Ascending aorta (tissue), 2 donors: Measurements from ENCODE around the gene SCAF4. TPM values are rescaled to one million over a fixed set of nuclear protein-coding genes. Genes with fewer than 3 reads are reported as not detected.

Source experiments
- DNase-seq, 2 donors: peaks; one replicate each; pipeline ENCODE4 v3.0.0-alpha.2; 2019; ENCODE audit warnings: low spot score in 2 of 2
- H3K27ac ChIP-seq, 2 donors: fragments of 200-600 bp; sonication (generic); one replicate each; pipeline ENCODE4 v1.5.1; 2016 to 2017; ENCODE audit warnings: mild to moderate bottlenecking in 1 of 2
- H3K27me3 ChIP-seq: fragments of 200-600 bp; sonication (generic); one replicate; pipeline ENCODE4 v1.5.1; 2017
- H3K36me3 ChIP-seq, 2 donors: fragments of 200-600 bp; sonication (generic); one replicate each; pipeline ENCODE4 v1.5.1; 2016
- H3K4me1 ChIP-seq, 2 donors: fragments of 200-600 bp; sonication (generic); one replicate each; pipeline ENCODE4 v1.5.1; 2016 to 2017; ENCODE audit warnings: mild to moderate bottlenecking in 1 of 2
- H3K4me3 ChIP-seq, 2 donors: fragments of 200-600 bp; sonication (generic); one replicate each; pipeline ENCODE4 v1.5.1; 2016 to 2017; ENCODE audit warnings: mild to moderate bottlenecking in 1 of 2
- H3K9me3 ChIP-seq, 2 donors: fragments of 200-600 bp; sonication (generic); one replicate each; pipeline ENCODE4 v1.5.1; 2016
- CTCF ChIP-seq, 3 experiments: fragments of 200-600 bp in 2 of 3; fragments of 450-650 bp in 1 of 3; sonication (generic) in 2 of 3; IDR thresholded peaks; one replicate each; pipeline ENCODE4 v1.5.1; 2016 to 2019; ENCODE audit warnings: antibody characterized with exemption in 3 of 3, mild to moderate bottlenecking in 1 of 3, moderate library complexity in 1 of 3
- intact Hi-C: fragments of 100-400 bp; cut with DNase I; formaldehyde crosslinking; loops from one replicate; pipeline ENCODE4 v1.15.1; 2023
- total RNA-seq: library from RNA; depleted of rRNA; stranded (reverse); fragments of >200 nt; gene quantifications from one replicate; pipeline ENCODE4 v1.1.0, GENCODE V29; 2016

Gene SCAF4
- total RNA-seq, 1 donor from 2014 or later, result 31.2 TPM

GRCh38 chr21:31733551-31734149 is 1.7 kb upstream of the SCAF4 start:
- no peak overlapping the region for H3K27ac ChIP-seq
- intact Hi-C loops, result loop anchor here (2.0 to 10.0 kb wide), 5 partner anchors 23 to 1039 kb away; partner anchors contain the start of genes CFAP298 and PAXBP1
- no peak for DNase-seq
- H3K4me3 ChIP-seq, result no peak overlapping the region
- no peaks in the 10 kb centered on the region for H3K36me3 ChIP-seq
- no peaks in the 10 kb centered on the region for H3K27me3 ChIP-seq
- no peaks in the 10 kb centered on the region for H3K9me3 ChIP-seq
- peaks cover 4 to 31% of the 10 kb centered on the region in 2 donors for H3K4me1 ChIP-seq
- no peak for TF ChIP-seq CTCF (IDR thresholded peaks at IDR 0.05)

GRCh38 chr21:31732597-31733550 is 956 bp upstream of the SCAF4 start:
- intact Hi-C loops, result loop anchor here (1.0 to 10.0 kb wide), 7 partner anchors 22 to 1039 kb away; partner anchors contain the start of genes CFAP298, MIS18A and PAXBP1
- no peak for TF ChIP-seq CTCF (IDR thresholded peaks at IDR 0.05)

GRCh38 chr21:31731056-31731856 is 662 bp downstream of the SCAF4 start:
- Histone ChIP-seq H3K36me3 (no peaks in the 10 kb centered on the region), H3K27ac (peak overlapping the region; percentile 96 to 98), H3K9me3 (no peaks in the 10 kb centered on the region), H3K4me3 (peak overlapping the region; percentile 93 to 99), H3K4me1 (peaks cover 4 to 31% of the 10 kb centered on the region in 2 donors), H3K27me3 (no peaks in the 10 kb centered on the region)
- TF ChIP-seq CTCF (IDR thresholded peaks at IDR 0.05), result peak in 2 of 3 experiments; percentile 10 to 22
- intact Hi-C loops, result loop anchor here (5.0 to 10.0 kb wide), 4 partner anchors 526 to 1041 kb away; partner anchors contain the start of genes CFAP298 and PAXBP1
- DNase-seq, result peak in 1 of 2 donors; percentile 71

More at GRCh38 chr21:31732597-31733550, 956 bp upstream of the SCAF4 start:
- no peaks in the 10 kb centered on the region for H3K36me3 ChIP-seq
- H3K4me3 ChIP-seq, result peak overlapping the region; percentile 93 to 99
- peak overlapping the region; percentile 73 to 79 for H3K27ac ChIP-seq
- no peak for DNase-seq
- peaks cover 4 to 31% of the 10 kb centered on the region in 2 donors for H3K4me1 ChIP-seq
- H3K9me3 ChIP-seq, result no peaks in the 10 kb centered on the region
- H3K27me3 ChIP-seq, result no peaks in the 10 kb centered on the region

GRCh38 chr21:31730712-31731055 is 1.2 kb downstream of the SCAF4 start:
- Histone ChIP-seq H3K4me3 (peak overlapping the region; percentile 93 to 99), H3K36me3 (no peaks in the 10 kb centered on the region), H3K27me3 (no peaks in the 10 kb centered on the region), H3K27ac (peak overlapping the region; percentile 96 to 98), H3K4me1 (peaks cover 4 to 31% of the 10 kb centered on the region in 2 donors), H3K9me3 (no peaks in the 10 kb centered on the region)
- intact Hi-C loops, result loop anchor here (5.0 to 10.0 kb wide), 4 partner anchors 526 to 1042 kb away; partner anchors contain the start of genes CFAP298 and PAXBP1
- no peak for TF ChIP-seq CTCF (IDR thresholded peaks at IDR 0.05)
- no peak for DNase-seq
